ENCODE measurements around the gene ZC2HC1B.
"Not testable (repeated sequence)": the region's sequence is repeated elsewhere in the genome, so short reads cannot be mapped to it uniquely, and the experiment has no call there.

ZC2HC1B gene

DNA sequence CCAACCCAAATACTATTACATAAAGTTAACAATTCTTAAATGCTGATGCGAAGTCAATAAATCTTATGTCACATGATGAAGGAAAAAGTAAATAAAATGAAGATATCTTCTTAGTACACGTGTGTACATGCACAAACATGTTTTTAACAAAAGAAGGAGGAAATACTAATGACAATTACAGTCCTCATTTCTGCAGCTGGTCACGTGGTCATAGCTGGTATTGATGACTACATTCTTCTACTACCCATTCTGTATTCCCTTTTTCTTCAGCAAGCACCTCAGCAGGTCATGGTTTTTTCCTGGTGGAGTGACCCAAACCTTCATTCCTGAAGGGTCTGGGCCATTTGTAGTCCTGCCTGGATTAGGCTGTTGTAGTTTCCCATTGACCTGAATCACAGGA, 4.5 kb downstream of the ZC2HC1B start:
- not testable (repeated sequence) for DNase-seq (ENCODE audit: low read depth)

DNA sequence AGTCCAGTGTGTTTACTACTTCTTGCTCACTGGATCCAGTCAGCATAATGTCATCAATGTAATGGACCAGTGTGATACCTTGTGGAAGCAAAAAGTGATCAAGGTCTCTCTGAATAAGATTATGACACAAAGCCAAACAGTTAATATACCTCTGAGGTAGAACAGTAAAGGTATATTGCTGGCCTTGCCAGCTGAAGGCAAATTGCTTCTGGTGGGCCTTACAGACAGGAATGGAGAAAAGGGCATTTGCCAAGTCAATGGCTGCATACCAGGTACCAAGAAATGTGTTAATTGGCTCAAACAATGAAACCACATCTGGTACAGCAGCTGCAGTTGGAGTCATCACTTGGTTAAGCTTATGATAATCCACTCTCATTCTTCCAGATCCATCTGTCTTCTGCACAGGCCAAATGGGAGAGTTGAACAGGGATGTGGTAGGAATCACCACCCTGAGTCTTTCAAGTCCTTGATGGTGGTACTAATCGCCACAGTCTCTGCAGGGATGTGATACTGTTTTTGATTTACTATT, 7.0 kb downstream of the ZC2HC1B start:
- DNase-seq (ENCODE audit: low read depth) = not testable (repeated sequence)

DNA sequence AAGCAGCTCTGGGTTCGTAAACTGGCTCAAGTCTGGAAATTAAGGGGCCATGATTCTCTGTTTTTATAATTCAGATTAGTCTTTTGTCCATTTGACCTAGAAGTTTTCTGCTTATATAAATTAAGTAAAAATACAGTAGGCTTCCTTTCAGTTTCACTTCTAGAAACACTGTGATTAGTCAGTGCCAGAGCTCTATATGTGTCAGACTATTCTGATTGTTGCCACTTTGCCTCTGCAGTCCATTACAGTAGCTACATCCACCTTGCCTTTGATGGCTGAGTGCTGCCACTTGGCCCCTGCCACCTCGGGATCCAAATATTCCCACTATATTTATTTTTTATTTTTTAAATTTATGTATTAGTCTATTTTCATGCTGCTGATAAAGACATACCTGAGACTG, 7.9 kb downstream of the ZC2HC1B start:
- no peak for DNase-seq (ENCODE audit: low read depth)

DNA sequence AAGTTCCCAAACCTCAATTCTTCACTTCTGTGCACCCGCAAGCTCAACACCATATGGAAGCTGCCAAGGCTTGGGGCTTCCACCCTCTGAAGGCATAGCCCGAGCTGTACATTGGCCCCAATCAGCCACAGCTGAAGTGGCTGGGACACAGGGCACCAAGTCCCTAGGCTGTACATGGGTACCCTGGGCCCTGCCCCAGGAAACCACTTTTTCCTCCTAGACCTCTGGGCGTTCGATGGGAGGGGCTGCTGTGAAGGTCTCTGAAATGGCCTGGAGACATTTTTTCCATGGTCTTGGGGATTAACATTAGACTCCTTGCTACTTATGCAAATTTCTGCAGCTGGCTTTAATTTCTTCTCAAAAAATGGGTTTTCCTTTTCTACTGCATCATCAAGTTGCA, 9.3 kb downstream of the ZC2HC1B start:
- DNase-seq (ENCODE audit: low read depth) = not testable (repeated sequence)

DNA sequence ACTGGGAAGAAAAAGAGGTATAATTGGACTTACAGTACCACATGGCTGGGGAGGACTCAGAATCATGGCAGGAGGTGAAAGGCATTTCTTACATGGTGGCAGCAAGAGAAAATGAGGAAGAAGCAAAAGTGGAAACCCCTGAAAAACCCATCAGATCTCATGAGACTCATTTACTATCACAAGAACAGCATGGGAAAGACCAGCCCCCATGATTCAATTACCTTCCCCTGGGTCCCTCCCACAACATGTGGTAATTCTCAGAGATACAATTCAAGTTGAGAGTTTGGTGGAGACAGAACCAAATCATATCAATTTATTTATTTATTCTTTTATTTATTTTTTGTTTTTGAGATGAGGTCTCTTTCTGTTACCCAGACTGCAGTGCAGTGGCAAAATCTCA, 10.2 kb downstream of the ZC2HC1B start:
- not testable (repeated sequence) for DNase-seq (ENCODE audit: low read depth)

DNA sequence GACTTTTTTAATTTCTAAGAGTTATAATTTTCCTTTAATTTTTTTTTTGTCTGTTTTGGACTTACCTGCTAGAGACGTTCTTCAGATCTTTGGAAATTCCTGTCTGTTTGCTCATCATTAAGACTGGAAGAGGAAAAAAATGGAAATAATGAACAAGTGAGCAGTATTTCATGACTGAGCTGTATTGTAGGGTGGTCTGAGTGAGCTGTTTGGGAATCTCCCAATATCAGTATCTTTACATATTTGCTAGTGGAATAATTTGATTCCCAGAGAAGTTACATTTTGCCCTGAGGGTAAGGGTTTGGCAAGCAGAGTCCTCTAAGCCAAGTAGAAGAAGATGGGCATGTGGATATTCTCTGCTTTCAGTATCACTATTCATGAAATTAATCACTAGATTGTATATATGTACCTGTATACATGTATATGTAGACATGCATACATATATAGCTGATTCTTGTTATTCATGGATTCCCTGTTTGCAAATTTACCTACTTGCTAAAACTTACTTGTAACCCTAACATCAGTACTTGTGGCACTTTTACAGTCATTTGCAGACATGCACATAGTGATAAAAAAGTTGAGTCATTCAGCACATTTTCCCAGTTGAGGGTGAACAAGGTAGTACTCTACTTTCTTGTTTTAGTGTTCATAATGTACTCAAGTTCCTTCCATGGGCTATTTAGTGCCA, 13.5 kb downstream of the ZC2HC1B start:
- no peak for DNase-seq (ENCODE audit: low read depth)

DNA sequence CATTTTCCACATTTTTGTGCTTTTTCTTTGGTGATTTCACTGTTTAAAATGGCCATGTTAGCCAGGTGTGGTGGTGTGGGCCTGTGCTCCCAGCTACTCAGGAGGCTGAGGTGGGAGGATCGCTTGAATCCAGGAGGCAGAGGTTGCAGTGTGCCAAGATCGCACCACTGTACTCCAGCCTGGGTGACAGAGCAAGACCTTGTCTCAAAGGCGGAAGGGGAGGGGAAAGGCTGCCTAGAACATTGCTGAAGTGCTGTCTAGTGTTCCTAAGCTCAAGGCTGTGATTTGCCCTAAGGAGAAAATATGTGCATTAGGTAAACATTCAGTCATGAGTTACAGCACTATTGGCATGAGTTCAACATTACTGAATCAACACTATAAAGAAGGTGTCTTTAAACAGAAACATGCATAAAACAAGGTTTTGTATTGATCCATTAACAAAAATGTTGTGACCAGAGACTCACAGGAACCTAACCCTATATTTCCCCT, 14.0 kb downstream of the ZC2HC1B start:
- no peak for DNase-seq (ENCODE audit: low read depth)

DNA sequence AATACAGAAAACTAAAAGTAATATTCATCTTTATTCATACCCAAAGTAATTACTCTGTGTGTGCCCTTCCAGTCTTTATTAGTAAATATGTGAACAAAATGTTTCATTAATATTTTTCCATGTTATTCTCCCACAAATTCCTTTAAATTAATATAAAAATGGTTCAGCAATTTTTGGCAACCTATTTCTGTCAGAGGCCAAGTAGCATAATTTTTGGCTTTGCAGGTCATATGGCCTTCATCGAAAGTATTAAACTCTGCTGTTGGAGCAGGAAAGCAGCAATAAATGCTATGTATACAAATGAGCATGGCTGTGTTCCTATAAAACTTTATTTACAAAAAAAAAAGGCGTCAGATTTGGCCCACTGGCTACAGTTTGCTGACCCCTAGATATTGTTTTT, 16.1 kb downstream of the ZC2HC1B start:
- no peak for DNase-seq (ENCODE audit: low read depth)

DNA sequence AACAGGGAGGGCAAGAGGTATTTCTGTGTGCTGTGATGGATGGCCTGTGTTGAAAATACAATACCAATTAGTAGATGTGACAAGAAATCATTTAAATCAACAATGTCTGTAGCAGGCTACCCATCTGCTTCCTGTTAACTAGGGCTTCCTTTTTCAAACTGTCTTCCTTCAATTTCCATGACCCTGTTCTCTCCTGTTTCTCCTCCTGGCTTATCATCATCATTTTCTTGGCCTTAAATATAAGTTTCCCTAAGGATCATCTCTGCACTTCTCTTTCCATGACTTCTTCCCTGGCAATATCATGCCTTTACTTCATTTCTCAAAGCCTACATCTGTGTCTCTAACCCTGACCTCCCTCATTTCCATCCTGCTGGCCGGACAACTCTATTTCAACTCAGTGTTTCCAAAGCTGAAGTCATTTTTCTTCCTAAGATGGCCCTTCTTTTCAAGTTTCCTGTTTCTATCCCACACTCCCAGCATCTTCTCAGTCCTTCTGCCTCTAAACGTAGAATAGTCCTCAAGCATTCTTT, 18.2 kb downstream of the ZC2HC1B start:
- no peak for DNase-seq (ENCODE audit: low read depth)

DNA sequence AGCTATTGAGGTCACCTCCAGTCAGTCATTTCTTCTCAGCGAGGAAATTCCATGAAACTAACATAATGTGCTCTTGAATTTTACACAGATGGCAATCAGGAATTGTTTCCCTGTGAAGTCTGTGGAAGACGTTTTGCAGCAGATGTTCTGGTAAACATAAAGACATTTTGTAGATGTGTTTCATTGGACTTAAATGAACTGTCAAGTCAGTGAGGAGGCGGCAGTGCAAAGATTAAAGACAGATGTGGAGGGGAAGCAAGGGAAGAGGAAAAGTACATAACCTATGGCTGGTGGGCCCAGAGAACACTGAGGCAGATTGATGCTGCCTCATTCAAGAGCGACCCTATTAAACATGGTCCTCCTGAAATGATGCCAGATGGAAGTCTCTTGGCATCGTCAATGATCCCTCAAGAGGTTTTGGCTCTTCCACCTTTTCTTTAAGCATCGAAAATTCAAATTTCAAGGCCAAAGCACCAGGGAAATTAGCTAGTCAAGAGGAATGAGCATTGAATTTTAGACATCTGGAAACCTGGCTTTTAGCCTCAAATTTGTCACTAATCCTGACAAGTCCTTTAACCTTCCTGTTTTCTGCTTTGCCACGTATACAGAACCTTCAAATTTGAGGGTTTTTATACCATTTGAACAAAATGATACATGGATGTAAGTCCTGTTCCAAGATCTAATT, 20.1 kb downstream of the ZC2HC1B start:
- no peak for DNase-seq (ENCODE audit: low read depth)

DNA sequence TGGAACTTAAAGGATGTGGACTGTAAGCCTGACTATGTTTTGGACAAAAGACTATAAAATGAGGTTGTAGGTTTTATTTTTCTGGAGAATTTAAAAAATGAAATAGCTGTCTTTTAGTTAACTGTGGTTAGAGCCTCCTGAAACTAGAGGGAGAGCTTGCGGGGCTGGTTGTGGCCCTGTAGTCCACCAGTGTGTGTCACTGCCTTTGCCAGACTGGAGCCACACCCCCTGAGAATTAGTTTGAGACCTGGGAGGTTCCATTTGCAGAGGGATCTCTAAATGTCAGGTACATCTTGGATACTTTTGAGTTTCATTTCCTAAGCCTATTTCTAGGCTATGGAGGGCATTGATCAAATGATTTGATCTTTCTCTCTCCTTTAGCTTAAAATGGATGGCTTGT, 20.8 kb downstream of the ZC2HC1B start:
- no peak for DNase-seq (ENCODE audit: low read depth)

DNA sequence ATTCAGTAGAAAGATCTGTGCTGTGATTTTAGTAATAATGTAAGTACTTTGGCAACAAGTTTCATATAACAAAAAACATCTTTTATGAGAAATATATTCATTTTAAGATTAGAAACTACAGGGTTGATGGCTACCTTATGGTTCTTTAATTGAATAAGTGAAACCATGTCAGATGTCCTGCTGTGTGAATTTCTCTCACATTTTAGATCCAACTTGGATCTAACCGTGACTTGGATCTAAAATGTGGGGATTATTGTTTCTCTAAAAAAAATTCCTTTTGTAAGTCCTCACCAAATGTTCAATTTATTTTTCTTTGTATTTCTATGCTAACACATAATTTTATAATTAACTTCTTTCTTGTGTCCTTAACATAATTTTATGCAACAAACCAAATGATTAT, 30.4 kb downstream of the ZC2HC1B start:
- no peak for DNase-seq (ENCODE audit: low read depth)

DNA sequence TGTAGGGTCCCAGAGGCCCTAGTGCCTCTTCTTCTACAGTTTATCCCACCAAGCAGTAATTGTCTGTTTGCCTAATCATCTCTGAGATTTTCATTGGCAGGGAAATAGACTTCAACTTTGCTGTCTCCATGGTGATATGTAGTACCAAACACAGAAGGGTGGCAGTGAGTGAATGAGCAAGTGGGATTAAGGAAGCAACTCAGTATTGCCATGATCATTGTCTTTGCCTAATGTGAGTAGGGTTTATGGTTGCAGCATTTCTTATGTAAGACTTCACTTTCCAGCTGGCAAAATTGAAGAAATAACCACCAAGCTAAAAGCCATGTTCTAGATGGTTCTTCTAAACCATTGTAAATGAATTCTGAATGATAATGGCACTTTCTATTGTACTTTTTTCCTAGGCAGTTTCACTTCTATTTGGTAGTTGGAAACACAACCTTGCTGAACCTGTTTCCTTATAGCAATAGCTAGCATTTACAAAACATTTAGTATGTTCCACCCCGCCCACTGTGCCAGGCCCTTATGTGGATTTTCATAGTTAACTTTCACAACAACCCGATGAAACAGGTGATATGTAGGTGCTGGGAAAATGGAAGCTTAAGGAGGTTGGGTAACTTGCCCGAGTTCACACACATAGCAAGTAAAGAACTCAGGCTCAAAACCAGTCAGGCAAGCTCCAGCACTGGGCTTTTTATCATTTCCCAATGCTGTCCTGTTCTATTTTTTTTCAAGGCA, 32.0 kb downstream of the ZC2HC1B start:
- no peak for DNase-seq (ENCODE audit: low read depth)

DNA sequence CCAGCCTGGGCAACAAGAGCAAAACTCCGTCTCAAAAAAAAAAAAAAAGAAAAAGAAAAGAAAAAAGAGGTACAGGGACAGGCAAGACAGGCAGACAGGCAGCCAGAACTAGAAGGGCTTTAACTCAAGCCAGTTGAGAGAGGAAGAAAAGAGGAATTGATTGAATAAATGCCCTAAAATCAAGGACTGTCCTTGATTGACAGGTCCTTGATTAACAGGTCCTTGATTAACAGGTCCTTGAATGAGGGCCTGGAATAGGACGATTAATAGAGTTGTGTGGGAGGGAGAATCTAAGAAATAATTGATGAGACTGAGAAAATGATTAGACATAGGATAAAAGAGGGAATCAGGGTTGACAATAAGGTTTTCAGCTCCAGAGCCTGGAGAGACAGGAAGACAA, 36.1 kb downstream of the ZC2HC1B start:
- no peak for DNase-seq (ENCODE audit: low read depth)

DNA sequence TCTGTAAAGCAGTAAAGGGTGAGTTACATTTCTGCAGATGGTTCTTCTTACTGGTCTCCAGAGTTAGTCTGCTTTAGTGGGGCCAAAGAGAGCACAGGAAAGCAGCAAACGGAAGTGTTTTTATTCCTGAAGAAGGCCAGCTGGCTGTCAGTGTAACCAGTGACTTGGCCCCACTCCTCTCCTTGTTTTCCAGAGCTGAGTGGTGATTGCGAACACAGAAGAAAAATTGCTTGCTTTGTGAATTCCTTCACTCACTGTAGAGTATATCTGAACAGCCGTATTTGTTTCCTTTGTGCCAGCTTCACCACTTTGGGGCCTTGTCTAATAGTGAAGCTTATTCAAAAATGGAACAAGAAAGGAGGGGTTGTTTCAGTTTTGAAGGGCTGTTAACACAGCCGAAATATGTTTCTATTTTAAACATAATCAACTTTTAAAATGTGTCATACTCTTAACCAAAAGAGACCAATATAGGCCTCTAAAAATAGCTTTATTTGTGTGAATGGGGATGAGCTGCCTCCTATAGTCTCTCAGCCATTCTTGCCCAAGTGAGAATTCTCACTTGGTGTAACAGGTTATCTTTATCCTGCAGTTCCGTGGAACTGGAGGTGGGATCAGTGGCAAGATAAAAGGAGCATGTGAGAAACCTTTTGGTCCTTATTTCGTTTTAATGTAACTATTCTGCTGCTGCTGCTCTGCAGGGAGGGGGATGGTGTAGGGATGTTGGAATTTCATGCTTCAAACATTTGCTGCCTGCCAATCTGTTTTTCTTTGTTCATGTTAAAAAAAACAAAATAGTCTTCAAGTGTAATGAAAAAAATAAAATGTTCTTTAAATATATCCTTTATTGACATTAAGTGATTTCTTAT, 37.8 kb downstream of the ZC2HC1B start:
- DNase-seq (ENCODE audit: low read depth) = no peak

DNA sequence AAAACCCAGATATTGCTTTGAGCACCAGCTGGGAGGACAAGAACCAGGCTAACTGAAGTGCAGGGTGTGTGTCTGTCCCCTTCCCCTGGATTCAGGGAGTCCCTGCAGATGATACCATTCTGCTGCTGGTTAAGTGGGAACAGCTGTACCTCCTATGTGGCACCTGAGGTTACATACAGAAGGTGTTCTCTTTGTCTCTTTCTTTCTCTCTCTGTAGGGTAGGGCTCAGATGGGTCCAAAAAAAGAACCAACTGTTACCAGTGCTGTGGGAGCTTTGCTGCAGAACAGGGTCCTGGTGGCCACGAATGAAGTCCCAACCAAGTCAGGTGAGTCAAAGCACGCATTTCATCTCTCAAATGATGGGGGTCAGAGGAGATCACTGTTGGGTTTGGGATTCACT, 38.6 kb downstream of the ZC2HC1B start:
- no peak for DNase-seq (ENCODE audit: low read depth)

DNA sequence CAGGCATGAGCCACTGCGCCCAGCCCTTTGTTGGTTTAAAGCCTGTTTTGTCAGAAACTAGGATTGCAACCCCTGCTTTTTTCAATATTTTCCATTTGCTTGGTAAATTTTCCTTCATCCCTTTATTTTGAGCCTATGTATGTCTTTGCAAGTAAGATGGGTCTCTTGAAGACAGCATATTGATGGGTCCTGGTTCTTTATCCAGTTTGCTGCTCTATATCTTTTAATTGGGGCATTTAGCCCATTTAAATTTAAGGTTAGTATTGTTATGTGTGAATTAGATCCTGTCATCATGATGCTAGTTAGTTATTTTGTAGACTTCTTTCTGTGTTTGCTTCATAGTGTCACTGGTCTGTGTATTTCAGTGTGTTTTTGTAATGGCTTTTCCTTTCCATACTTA, 46.8 kb downstream of the ZC2HC1B start:
- no peak for DNase-seq (ENCODE audit: low read depth)

DNA sequence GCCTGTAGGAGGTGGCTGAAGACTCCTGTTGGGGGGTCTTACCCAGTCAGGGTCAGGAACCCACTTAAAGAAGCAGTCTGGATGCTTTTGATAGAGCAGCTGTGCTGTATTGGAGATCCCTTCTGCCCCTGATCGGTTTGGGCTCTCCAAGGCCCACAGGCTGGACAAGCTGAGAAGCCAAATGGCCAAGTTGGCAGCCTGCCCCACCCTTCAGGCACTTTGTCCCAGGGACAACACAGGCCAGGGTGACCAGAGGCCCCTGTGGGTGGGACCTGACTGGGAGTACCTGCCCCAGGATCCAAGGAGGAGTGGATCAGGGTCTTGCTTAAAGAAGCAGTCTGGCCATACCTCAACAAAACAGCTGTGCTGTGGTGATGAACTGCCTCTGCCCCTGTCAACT, 48.4 kb downstream of the ZC2HC1B start:
- DNase-seq (ENCODE audit: low read depth) = no peak

DNA sequence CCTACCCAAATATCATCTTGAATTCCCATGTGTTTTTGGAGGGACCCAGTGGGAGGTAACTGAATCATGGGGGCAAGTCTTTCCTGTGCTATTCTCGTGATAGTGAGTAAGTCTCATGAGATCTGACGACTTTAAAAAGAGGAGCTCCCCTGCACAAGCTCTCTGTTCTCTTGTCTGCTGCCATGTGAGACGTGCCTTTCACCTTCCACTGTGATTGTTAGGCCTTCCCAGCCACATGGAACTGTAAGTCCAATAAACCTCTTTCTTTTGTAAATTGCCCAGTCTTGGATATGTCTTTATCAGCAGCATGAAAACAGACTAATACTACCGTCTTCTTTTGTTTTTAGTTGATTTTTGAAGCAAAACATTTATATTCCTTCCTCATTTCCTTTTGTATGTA, 52.8 kb downstream of the ZC2HC1B start:
- not testable (repeated sequence) for DNase-seq (ENCODE audit: low read depth)

DNA sequence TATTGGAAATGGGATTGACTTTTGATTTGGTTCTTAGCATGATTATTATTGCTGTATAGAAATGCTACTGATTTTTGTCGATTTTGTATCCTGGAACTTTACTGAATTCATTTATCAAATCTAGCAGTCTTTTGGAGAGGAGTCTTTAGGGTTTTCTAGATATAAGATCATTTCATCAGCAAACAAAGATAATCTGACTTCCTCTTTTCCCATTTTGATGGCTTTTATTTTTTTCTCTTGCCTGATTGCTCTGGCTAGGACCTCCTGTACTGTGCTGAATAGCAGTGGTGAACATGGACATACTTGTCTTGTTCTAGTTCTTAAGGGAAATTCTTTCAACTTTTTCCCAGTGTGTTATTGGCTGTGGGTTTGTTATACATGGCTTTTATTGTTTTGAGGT, 64.6 kb downstream of the ZC2HC1B start:
- no peak for DNase-seq (ENCODE audit: low read depth)

DNA sequence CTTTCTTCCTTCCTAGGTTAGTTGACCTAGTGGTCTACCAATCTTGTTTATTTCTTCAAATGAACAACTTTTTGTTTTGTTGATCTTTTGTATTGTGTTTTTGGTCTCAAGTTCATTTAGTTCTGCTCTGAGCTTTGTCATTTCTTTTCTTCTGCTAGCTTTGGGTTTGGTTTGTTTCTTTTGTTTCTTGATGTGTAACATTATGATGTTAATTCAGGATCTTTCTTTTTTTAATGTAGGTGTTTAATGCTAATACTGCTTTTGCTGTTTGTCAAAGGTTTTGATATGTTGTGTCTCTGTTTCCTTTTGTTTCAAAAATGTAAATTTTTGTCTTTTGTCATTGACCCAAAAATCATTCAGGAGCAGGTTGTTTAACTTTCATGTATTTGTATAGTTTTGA, 65.7 kb downstream of the ZC2HC1B start:
- no peak for DNase-seq (ENCODE audit: low read depth)

DNA sequence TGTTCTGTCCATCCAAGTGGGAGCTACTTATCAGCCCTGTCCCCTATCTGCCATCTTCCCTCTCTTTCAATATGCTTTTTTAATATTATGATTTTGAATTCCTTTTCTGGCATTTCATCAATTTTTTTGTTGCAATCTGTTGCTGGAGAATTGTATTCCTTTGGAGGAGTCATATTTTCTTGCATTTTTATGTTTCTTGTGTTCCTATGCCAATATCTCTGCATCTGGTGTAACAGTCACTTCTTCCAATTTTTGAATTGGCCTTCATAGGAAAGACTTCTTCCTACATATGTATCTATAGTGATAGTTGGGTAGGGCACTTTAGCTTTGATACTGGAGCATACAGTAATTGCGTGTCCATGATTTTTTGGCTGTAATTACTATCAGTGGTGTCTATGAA, 70.1 kb downstream of the ZC2HC1B start:
- DNase-seq (ENCODE audit: low read depth) = no peak

Measured in stimulated activated CD8-positive, alpha-beta memory T cell treated with anti-CD3 and anti-CD28 coated beads, Interleukin-15, amount 100 ng/mL, for 1 hour (primary cell).